H1 (cell line): ENCODE measurements around the gene SF3B2. TPM values are rescaled to one million over a fixed set of nuclear protein-coding genes. Genes with fewer than 3 reads are reported as not detected.

Experiments
- CBX8 ChIP-seq: fragments of 300-800, 300-1000 bp; sonication (generic); IDR thresholded peaks from 2 replicates; pipeline ENCODE4 v1.7.1; 2016; ENCODE audit warnings: low read depth, low read length, borderline replicate concordance
- EP300 ChIP-seq, 2 experiments: IDR thresholded peaks; 1 replicate in 1 of 2; 2 replicates in 1 of 2; pipeline ENCODE4 v1.6.1; 2011 to 2012; ENCODE audit warnings: low read depth in 2 of 2, low read length in 2 of 2, mild to moderate bottlenecking in 2 of 2, borderline replicate concordance in 1 of 2, inconsistent platforms in 1 of 2, moderate library complexity in 1 of 2
- JUN ChIP-seq: IDR thresholded peaks from 2 replicates; pipeline ENCODE4 v1.6.1; 2011; ENCODE audit warnings: low read depth, mild to moderate bottlenecking, improper control_type of control experiment, low read length
- KDM1A ChIP-seq: fragments of 200-600, 300-600 bp; sonication (generic); IDR thresholded peaks from 2 replicates; pipeline ENCODE4 v1.7.1; 2016; ENCODE audit warnings: mild to moderate bottlenecking, low read length, borderline replicate concordance
- RNF2 ChIP-seq: fragments of 200-900, 300-1000 bp; sonication (generic); IDR thresholded peaks from 2 replicates; pipeline ENCODE4 v1.7.1; 2016; ENCODE audit warnings: borderline replicate concordance, low read depth, mild to moderate bottlenecking, antibody characterized with exemption, low read length; ENCODE audit not compliant: poor library complexity, severe bottlenecking; ENCODE audit errors: missing control alignments
- SAP30 ChIP-seq: fragments of 300-600 bp; sonication (generic); IDR thresholded peaks from 2 replicates; pipeline ENCODE4 v1.7.1; 2012; ENCODE audit warnings: low read length, moderate library complexity, mild to moderate bottlenecking, inconsistent platforms; ENCODE audit not compliant: insufficient read depth, insufficient replicate concordance
- SP2 ChIP-seq: IDR thresholded peaks from 2 replicates; pipeline ENCODE4 v1.6.1; 2012; ENCODE audit warnings: mild to moderate bottlenecking, low read length, inconsistent platforms
- SRF ChIP-seq: IDR thresholded peaks from 2 replicates; pipeline ENCODE4 v1.6.1; 2011; ENCODE audit warnings: mild to moderate bottlenecking, low read depth, low read length, moderate library complexity
- ZNF274 ChIP-seq: IDR thresholded peaks from 2 replicates; pipeline ENCODE4 v1.7.0; 2012; ENCODE audit warnings: low read length, borderline replicate concordance; ENCODE audit errors: extremely low read depth
- polyA plus RNA-seq, 7 experiments: library from polyadenylated mRNA; depleted of rRNA in 3 of 7; stranded (reverse) in 5 of 7; unstranded in 2 of 7; fragments of >200 nt in 5 of 7; fragments of 200-250 nt in 2 of 7; gene quantifications; 1 replicate in 5 of 7; 2 replicates in 1 of 7; 4 replicates in 1 of 7; pipeline versions ENCODE4 v1.2.1 to v1.2.3, GENCODE V29; 2011 to 2013; ENCODE audit warnings: missing spikeins in 2 of 7, mixed read lengths in 2 of 7
- total RNA-seq: library from RNA; stranded (reverse); fragmentation: NEBNext Ultra II Directional; extraction: Animal tissue kit (Norgen Biotek cat#: 25700); gene quantifications from 2 replicates; pipeline ENCODE4 v1.2.1, GENCODE V29; 2021
- TF ChIP-seq, protein P1 (sequence below): fragments of 300-600 bp; sonication (generic); IDR thresholded peaks from 2 replicates; pipeline ENCODE4 v1.7.1; 2012; ENCODE audit warnings: low read length, moderate library complexity, mild to moderate bottlenecking, inconsistent platforms; ENCODE audit not compliant: insufficient replicate concordance

The SF3B2 gene
- total and polyA plus RNA-seq, 2 of the 8 experiments (the other 6 are each of a cell fraction or from before 2014, with no cell fraction given) = 182 to 237 TPM

DNA sequence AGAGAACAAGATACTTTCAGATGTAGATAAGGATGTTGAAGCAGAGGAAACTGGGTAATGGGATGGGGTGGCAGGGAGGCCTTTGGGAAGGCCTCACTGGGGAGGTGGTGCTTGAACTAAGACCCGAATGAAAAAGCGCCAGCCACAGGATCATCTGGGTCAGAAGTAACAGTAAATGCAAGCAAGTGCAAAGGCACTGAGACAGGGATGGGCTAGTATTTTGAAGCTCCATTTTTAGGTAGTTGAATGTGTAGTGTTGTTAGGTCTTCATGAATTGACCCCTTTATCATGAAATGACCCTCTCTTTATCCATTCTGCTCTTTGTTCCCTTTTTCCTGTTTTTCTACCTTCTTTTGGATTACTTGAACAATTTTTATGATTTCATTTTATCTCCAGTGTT lies 11.7 kb downstream of the SF3B2 start (continued):
- TF ChIP-seq, protein P1, sequence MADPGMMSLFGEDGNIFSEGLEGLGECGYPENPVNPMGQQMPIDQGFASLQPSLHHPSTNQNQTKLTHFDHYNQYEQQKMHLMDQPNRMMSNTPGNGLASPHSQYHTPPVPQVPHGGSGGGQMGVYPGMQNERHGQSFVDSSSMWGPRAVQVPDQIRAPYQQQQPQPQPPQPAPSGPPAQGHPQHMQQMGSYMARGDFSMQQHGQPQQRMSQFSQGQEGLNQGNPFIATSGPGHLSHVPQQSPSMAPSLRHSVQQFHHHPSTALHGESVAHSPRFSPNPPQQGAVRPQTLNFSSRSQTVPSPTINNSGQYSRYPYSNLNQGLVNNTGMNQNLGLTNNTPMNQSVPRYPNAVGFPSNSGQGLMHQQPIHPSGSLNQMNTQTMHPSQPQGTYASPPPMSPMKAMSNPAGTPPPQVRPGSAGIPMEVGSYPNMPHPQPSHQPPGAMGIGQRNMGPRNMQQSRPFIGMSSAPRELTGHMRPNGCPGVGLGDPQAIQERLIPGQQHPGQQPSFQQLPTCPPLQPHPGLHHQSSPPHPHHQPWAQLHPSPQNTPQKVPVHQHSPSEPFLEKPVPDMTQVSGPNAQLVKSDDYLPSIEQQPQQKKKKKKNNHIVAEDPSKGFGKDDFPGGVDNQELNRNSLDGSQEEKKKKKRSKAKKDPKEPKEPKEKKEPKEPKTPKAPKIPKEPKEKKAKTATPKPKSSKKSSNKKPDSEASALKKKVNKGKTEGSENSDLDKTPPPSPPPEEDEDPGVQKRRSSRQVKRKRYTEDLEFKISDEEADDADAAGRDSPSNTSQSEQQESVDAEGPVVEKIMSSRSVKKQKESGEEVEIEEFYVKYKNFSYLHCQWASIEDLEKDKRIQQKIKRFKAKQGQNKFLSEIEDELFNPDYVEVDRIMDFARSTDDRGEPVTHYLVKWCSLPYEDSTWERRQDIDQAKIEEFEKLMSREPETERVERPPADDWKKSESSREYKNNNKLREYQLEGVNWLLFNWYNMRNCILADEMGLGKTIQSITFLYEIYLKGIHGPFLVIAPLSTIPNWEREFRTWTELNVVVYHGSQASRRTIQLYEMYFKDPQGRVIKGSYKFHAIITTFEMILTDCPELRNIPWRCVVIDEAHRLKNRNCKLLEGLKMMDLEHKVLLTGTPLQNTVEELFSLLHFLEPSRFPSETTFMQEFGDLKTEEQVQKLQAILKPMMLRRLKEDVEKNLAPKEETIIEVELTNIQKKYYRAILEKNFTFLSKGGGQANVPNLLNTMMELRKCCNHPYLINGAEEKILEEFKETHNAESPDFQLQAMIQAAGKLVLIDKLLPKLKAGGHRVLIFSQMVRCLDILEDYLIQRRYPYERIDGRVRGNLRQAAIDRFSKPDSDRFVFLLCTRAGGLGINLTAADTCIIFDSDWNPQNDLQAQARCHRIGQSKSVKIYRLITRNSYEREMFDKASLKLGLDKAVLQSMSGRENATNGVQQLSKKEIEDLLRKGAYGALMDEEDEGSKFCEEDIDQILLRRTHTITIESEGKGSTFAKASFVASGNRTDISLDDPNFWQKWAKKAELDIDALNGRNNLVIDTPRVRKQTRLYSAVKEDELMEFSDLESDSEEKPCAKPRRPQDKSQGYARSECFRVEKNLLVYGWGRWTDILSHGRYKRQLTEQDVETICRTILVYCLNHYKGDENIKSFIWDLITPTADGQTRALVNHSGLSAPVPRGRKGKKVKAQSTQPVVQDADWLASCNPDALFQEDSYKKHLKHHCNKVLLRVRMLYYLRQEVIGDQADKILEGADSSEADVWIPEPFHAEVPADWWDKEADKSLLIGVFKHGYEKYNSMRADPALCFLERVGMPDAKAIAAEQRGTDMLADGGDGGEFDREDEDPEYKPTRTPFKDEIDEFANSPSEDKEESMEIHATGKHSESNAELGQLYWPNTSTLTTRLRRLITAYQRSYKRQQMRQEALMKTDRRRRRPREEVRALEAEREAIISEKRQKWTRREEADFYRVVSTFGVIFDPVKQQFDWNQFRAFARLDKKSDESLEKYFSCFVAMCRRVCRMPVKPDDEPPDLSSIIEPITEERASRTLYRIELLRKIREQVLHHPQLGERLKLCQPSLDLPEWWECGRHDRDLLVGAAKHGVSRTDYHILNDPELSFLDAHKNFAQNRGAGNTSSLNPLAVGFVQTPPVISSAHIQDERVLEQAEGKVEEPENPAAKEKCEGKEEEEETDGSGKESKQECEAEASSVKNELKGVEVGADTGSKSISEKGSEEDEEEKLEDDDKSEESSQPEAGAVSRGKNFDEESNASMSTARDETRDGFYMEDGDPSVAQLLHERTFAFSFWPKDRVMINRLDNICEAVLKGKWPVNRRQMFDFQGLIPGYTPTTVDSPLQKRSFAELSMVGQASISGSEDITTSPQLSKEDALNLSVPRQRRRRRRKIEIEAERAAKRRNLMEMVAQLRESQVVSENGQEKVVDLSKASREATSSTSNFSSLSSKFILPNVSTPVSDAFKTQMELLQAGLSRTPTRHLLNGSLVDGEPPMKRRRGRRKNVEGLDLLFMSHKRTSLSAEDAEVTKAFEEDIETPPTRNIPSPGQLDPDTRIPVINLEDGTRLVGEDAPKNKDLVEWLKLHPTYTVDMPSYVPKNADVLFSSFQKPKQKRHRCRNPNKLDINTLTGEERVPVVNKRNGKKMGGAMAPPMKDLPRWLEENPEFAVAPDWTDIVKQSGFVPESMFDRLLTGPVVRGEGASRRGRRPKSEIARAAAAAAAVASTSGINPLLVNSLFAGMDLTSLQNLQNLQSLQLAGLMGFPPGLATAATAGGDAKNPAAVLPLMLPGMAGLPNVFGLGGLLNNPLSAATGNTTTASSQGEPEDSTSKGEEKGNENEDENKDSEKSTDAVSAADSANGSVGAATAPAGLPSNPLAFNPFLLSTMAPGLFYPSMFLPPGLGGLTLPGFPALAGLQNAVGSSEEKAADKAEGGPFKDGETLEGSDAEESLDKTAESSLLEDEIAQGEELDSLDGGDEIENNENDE = no peak
- TF ChIP-seq EP300 (IDR thresholded peaks at IDR 0.05; ENCODE audit: borderline replicate concordance in 1 of 2, low read depth in 2 of 2, low read length in 2 of 2) = no peak
- no peak for TF ChIP-seq JUN
- no peak for TF ChIP-seq SP2
- no peak for TF ChIP-seq SAP30
- no peak for TF ChIP-seq SRF
- no peak for TF ChIP-seq CBX8
- TF ChIP-seq RNF2 = no peak
- TF ChIP-seq ZNF274 = no peak
- TF ChIP-seq KDM1A = no peak
